Subcutaneous abdominal adipose tissue (tissue), 5 donors: Measurements from ENCODE around the gene OSBPL7.
"Not testable (repeated sequence)": the region's sequence is repeated elsewhere in the genome, so short reads cannot be mapped to it uniquely, and the experiment has no call there.

Experiments
- H3K27ac ChIP-seq: one replicate; pipeline ENCODE4 v1.7.0; 2013; ENCODE audit warnings: low read depth, mild to moderate bottlenecking, inconsistent platforms, low read length, moderate library complexity
- H3K27me3 ChIP-seq, 5 donors: one replicate each; pipeline ENCODE4 v1.7.0; 2013; ENCODE audit warnings: low read length in 5 of 5, inconsistent platforms in 1 of 5; ENCODE audit not compliant: control insufficient read depth in 5 of 5, insufficient read depth in 4 of 5
- H3K36me3 ChIP-seq, 5 donors: one replicate each; pipeline ENCODE4 v1.7.0; 2013; ENCODE audit warnings: low read length in 5 of 5; ENCODE audit not compliant: control insufficient read depth in 5 of 5, insufficient read depth in 5 of 5
- H3K4me1 ChIP-seq, 5 donors: one replicate each; pipeline ENCODE4 v1.7.0; 2013; ENCODE audit warnings: low read length in 5 of 5, mild to moderate bottlenecking in 3 of 5, moderate library complexity in 1 of 5; ENCODE audit not compliant: control insufficient read depth in 5 of 5, insufficient read depth in 5 of 5
- H3K4me3 ChIP-seq, 5 donors: one replicate each; pipeline ENCODE4 v1.7.0; 2013; ENCODE audit warnings: low read length in 5 of 5, low read depth in 1 of 5
- H3K9ac ChIP-seq, 5 donors: one replicate each; pipeline ENCODE4 v1.7.0; 2013; ENCODE audit warnings: low read length in 5 of 5, mild to moderate bottlenecking in 4 of 5, moderate library complexity in 3 of 5
- H3K9me3 ChIP-seq, 5 donors: one replicate each; pipeline ENCODE4 v1.7.0; 2013; ENCODE audit warnings: low read length in 5 of 5; ENCODE audit not compliant: control insufficient read depth in 5 of 5
- donor health status: healthy.
- donor health status: healthy.
- donor health status: healthy.
- donor health status: healthy.
- donor health status: healthy.

OSBPL7 gene

GRCh38 chr17:47778184-47778635, 43.4 kb downstream of the OSBPL7 start:
- Histone ChIP-seq H3K27ac (no peak overlapping the region), H3K4me3 (no peak overlapping the region), H3K36me3 (no peaks in the 10 kb centered on the region), H3K27me3 (peaks cover 27 to 44% (median 40%) of the 10 kb centered on the region in 5 donors), H3K4me1 (no peaks in the 10 kb centered on the region), H3K9ac (no peak overlapping the region), H3K9me3 (no peaks in the 10 kb centered on the region)

GRCh38 chr17:47776330-47777197, 45.0 kb downstream of the OSBPL7 start:
- Histone ChIP-seq H3K27me3 (peaks cover 26 to 44% (median 40%) of the 10 kb centered on the region in 5 donors), H3K4me3 (no peak overlapping the region), H3K36me3 (no peaks in the 10 kb centered on the region), H3K9ac (no peak overlapping the region), H3K9me3 (no peaks in the 10 kb centered on the region), H3K27ac (no peak overlapping the region), H3K4me1 (no peaks in the 10 kb centered on the region)

GRCh38 chr17:47774987-47775580, 46.5 kb downstream of the OSBPL7 start:
- no peak overlapping the region for H3K27ac ChIP-seq
- no peaks in the 10 kb centered on the region for H3K9me3 ChIP-seq
- H3K9ac ChIP-seq, result no peak overlapping the region
- no peak overlapping the region for H3K4me3 ChIP-seq
- no peaks in the 10 kb centered on the region for H3K36me3 ChIP-seq
- peaks cover 23 to 40% (median 37%) of the 10 kb centered on the region in 5 donors for H3K27me3 ChIP-seq
- H3K4me1 ChIP-seq, result no peaks in the 10 kb centered on the region

GRCh38 chr17:47774331-47774730, 47.3 kb downstream of the OSBPL7 start:
- H3K9me3 ChIP-seq, result no peaks in the 10 kb centered on the region

GRCh38 chr17:47773649-47774048, 47.9 kb downstream of the OSBPL7 start:
- H3K9ac ChIP-seq, H3K4me3 ChIP-seq, H3K36me3 ChIP-seq, H3K4me1 ChIP-seq, H3K9me3 ChIP-seq, H3K27ac ChIP-seq: not testable (repeated sequence)
- peaks cover 23 to 40% (median 36%) of the 10 kb centered on the region in 5 donors for H3K27me3 ChIP-seq

More at GRCh38 chr17:47774331-47774730, 47.3 kb downstream of the OSBPL7 start:
- Histone ChIP-seq H3K36me3 (no peaks in the 10 kb centered on the region), H3K27me3 (peaks cover 23 to 40% (median 37%) of the 10 kb centered on the region in 5 donors), H3K9ac (no peak overlapping the region), H3K4me3 (no peak overlapping the region), H3K4me1 (no peaks in the 10 kb centered on the region), H3K27ac (no peak overlapping the region)

- peaks cover 2 to 26% (median 17%) of the 10 kb centered on the region in 5 donors for H3K9me3 ChIP-seq
- peaks cover 0 to 3% (median 0%) of the 10 kb centered on the region in 5 donors for H3K27me3 ChIP-seq
- no peaks in the 10 kb centered on the region for H3K4me1 ChIP-seq
- no peak overlapping the region for H3K4me3 ChIP-seq
- no peaks in the 10 kb centered on the region for H3K36me3 ChIP-seq
- no peak overlapping the region for H3K9ac ChIP-seq
- no peak overlapping the region for H3K27ac ChIP-seq
Observed at GRCh38 chr17:47763913-47764582, 57.5 kb downstream of the OSBPL7 start.

GRCh38 chr17:47762728-47763127, 58.9 kb downstream of the OSBPL7 start:
- peaks cover 0 to 3% (median 0%) of the 10 kb centered on the region in 5 donors for H3K27me3 ChIP-seq
- no peaks in the 10 kb centered on the region for H3K4me1 ChIP-seq

GRCh38 chr17:47760409-47761140, 61.0 kb downstream of the OSBPL7 start:
- peaks cover 5 to 30% (median 17%) of the 10 kb centered on the region in 5 donors for H3K9me3 ChIP-seq
- no peak overlapping the region for H3K27ac ChIP-seq
- no peaks in the 10 kb centered on the region for H3K4me1 ChIP-seq
- H3K27me3 ChIP-seq, result no peaks in the 10 kb centered on the region
- no peak overlapping the region for H3K4me3 ChIP-seq
- no peaks in the 10 kb centered on the region for H3K36me3 ChIP-seq
- H3K9ac ChIP-seq, result no peak overlapping the region

More at GRCh38 chr17:47762728-47763127, 58.9 kb downstream of the OSBPL7 start:
- no peak overlapping the region for H3K9ac ChIP-seq
- no peak overlapping the region for H3K4me3 ChIP-seq
- no peaks in the 10 kb centered on the region for H3K36me3 ChIP-seq
- H3K27ac ChIP-seq, result no peak overlapping the region
- peaks cover 2 to 24% (median 17%) of the 10 kb centered on the region in 5 donors for H3K9me3 ChIP-seq

- no peak overlapping the region for H3K4me3 ChIP-seq
- H3K36me3 ChIP-seq, result no peaks in the 10 kb centered on the region
- peaks cover 3 to 23% (median 13%) of the 10 kb centered on the region in 5 donors for H3K9me3 ChIP-seq
- no peak overlapping the region for H3K27ac ChIP-seq
- H3K27me3 ChIP-seq, result peaks cover 0 to 1% (median 0%) of the 10 kb centered on the region in 5 donors
- H3K4me1 ChIP-seq, result no peaks in the 10 kb centered on the region
- H3K9ac ChIP-seq, result no peak overlapping the region
Observed at GRCh38 chr17:47757386-47757785, 64.2 kb downstream of the OSBPL7 start.
